IPS-15b (cell line): Measurements from ENCODE around the gene MLXIPL.
"Not testable (repeated sequence)": the region's sequence is repeated elsewhere in the genome, so short reads cannot be mapped to it uniquely, and the experiment has no call there.

Source experiments
- H3K27me3 ChIP-seq: one replicate; pipeline ENCODE4 v1.6.1; 2013; ENCODE audit warnings: low read length; ENCODE audit not compliant: control insufficient read depth, insufficient read depth
- H3K36me3 ChIP-seq: one replicate; pipeline ENCODE4 v1.6.1; 2013; ENCODE audit warnings: low read length; ENCODE audit not compliant: control insufficient read depth, insufficient read depth
- H3K4me1 ChIP-seq: one replicate; pipeline ENCODE4 v1.6.1; 2013; ENCODE audit warnings: mild to moderate bottlenecking, low read length; ENCODE audit not compliant: control insufficient read depth, insufficient read depth
- H3K4me3 ChIP-seq: one replicate; pipeline ENCODE4 v1.5.1; 2013; ENCODE audit warnings: low read depth, low read length
- H3K9ac ChIP-seq: one replicate; pipeline ENCODE4 v1.6.1; 2013; ENCODE audit warnings: low read depth, mild to moderate bottlenecking, low read length
- H3K9me3 ChIP-seq: one replicate; pipeline ENCODE4 v1.6.1; 2013; ENCODE audit warnings: mild to moderate bottlenecking, low read length; ENCODE audit not compliant: control insufficient read depth, insufficient read depth

MLXIPL gene

DNA sequence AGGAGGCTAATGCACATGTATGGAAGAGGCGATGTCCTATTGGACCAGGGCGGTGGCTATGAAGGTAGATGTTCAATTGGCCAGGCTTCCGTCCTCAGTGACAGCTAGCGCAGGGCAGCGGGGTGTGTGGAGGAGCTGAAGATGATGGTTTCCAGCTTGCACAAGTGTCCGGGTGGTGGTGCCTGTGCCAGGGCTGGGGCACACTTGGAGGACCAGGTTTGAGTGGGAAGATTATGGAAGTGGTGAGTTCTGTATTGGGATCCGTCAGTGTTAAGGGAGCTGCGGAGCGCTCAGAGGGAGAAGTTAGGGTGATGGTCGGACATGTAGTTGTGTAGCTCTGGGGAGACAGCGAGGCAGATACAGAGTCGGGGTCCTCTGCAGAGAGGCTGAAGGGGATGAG lies 37.4 kb downstream of the MLXIPL start:
- no peak overlapping the region for H3K4me3 ChIP-seq
- no peaks in the 10 kb centered on the region for H3K4me1 ChIP-seq
- peaks cover 39% of the 10 kb centered on the region for H3K27me3 ChIP-seq
- no peaks in the 10 kb centered on the region for H3K36me3 ChIP-seq
- no peak overlapping the region for H3K9ac ChIP-seq
- H3K9me3 ChIP-seq = no peaks in the 10 kb centered on the region

DNA sequence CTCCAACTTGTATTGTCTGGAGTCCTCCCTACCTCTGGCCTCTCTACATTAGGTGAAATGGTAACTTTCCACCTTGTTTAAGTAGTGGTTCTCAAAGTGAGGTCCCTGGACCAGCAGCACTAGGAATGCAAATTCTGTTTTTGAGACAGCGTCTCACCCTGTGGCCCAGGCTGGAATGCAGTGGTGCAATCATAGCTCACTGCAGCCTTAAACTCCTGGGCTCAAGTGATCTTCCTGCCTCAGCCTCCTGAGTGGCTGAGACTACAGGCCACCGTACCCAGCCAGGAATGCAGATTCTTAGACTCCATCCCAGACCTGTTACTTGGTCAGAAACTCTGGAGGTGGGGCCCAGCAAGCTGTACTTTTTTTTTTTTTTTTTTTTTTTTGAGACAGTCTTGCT lies 39.1 kb downstream of the MLXIPL start:
- no peak overlapping the region for H3K4me3 ChIP-seq
- H3K9me3 ChIP-seq = no peaks in the 10 kb centered on the region
- no peaks in the 10 kb centered on the region for H3K4me1 ChIP-seq
- H3K27me3 ChIP-seq = peaks cover 46% of the 10 kb centered on the region
- H3K36me3 ChIP-seq = no peaks in the 10 kb centered on the region
- H3K9ac ChIP-seq = no peak overlapping the region

DNA sequence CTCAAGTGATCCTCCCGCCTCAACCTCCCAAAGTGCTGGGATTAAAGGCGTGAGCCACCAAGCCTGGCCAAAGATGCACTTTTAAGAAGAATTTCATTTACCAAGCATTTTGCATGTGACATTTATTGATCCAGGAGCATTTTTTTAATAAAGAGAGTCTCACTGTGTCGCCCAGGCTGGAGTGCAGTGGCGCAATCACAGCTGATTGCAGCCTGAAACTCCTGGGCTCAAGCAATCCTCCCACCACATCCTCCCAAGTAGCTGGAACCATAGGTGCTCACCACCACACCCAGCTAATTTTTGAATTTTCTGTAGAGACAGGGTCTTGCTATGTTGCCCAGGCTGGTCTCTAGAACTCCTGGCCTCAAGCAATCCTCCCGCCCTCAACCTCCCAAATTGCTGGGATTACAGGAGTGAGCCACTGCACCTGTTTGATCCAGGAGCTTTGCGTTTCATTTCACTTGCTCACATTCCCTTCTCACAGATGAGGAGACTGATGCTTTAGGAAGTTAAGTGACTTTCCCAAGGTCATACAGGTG lies 41.6 kb downstream of the MLXIPL start:
- Histone ChIP-seq H3K4me1 (no peaks in the 10 kb centered on the region), H3K36me3 (no peaks in the 10 kb centered on the region), H3K27me3 (peaks cover 51% of the 10 kb centered on the region), H3K9ac (no peak overlapping the region), H3K9me3 (no peaks in the 10 kb centered on the region), H3K4me3 (no peak overlapping the region)

DNA sequence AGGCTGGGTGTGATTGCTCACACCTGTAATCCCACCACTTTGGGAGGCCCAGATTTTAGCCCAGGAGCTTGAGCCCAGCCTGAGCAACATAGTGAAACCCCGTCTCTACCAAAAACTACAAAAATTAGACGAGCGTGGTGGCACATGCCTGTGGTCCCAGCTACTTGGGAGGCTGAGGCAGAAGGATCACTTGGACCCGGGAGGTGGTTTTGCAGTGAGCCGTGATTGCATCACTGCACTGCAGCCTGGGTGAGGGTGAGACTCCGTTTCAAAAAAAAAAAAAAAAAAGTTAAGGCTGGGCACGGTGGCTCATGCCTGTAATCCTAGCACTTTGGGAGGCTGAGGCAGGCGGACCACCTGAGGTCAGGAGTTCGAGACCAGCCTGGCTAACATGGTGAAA lies 43.3 kb downstream of the MLXIPL start:
- H3K9ac ChIP-seq, H3K9me3 ChIP-seq, H3K4me3 ChIP-seq, H3K36me3 ChIP-seq, H3K4me1 ChIP-seq: not testable (repeated sequence)
- peaks cover 52% of the 10 kb centered on the region for H3K27me3 ChIP-seq

DNA sequence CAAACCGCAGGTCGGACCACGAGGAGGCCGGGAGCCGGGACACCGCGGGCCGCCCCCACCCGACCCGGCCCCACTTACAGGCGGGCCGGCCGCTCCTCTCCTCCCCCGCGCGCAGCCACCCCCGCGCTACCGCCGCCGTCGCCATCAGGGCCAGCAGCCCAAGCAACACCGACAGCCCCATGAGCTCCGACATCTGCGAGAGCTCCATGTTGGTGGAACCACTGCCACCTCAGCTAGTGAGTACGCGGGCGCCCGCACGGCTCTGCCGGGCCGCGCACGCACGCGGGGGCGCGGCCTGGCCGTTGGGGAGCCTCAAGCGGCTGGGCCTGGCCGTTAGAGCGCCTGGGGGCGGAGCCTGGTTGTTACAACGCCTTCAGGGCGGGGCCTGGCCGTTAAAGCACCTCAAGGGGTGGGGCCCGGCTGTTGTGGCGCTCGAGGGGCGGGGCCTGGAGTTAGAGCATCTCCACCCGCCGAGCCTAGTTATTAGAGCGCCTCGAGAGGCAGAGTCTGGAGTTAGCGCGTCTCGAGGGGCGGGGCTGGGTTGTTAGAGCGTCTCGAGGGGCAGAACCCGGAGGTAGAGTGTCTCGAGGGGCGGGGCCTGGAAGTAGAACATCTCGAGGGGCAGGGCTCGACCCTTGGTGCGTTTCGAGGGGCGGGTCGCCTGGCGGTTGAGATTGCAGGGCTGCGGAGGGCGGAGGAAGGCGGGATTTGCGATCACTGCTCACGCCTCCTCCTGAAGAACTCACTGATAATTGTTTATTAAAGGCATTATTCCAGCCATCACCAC lies 45.8 kb downstream of the MLXIPL start, which contains the start of gene TBL2:
Gene TBL2 (minus strand): TSS at position 238 of the 787 bp plus-strand sequence. CDS start 30 bp downstream, at position 208.
- Histone ChIP-seq H3K9me3 (no peaks in the 10 kb centered on the region), H3K4me3 (peak within 1 kb of the TSS; percentile 79), H3K4me1 (no peaks in the 10 kb centered on the region), H3K36me3 (peaks cover 12% of the 10 kb centered on the region), H3K27me3 (peaks cover 36% of the 10 kb centered on the region), H3K9ac (peak within 1 kb of the TSS; percentile 88)

DNA sequence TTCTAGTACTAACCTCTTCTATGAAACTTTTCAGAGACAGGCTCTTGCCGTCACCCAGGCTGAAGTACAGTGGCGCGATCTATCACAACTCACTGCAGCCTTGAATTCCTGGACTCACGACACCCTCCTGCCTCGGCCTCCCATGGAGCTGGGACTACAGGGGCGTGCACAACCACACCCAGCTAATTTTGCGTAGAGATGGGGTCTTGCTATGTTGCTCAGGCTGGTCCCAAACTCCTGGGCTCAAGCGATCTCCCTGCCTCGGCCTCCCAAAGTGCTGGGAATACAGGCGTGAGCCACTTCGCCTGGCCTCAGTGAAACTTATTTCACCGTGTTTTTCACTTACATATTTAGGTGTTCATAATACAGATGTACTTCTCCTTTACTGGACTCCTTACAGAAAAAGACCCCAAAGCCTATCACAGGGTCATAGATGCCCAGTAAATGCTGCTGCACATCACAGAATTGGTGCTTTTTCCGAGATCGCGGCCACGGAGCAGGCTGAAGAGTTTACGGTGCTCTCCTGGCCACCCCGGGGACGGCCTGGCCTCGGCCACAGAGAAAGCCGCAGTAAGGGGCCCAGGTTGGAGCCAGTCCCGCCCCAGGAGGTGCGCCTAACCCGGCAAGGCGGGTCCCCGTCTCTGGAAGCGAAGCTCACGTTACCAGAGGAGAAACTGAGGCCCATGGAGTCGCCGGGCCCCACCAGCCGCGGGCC lies 46.5 kb downstream of the MLXIPL start:
- Histone ChIP-seq H3K4me1 (no peaks in the 10 kb centered on the region), H3K9me3 (no peaks in the 10 kb centered on the region), H3K4me3 (peak overlapping the region; percentile 79), H3K36me3 (peaks cover 16% of the 10 kb centered on the region), H3K27me3 (peaks cover 29% of the 10 kb centered on the region), H3K9ac (peak overlapping the region; percentile 88)

DNA sequence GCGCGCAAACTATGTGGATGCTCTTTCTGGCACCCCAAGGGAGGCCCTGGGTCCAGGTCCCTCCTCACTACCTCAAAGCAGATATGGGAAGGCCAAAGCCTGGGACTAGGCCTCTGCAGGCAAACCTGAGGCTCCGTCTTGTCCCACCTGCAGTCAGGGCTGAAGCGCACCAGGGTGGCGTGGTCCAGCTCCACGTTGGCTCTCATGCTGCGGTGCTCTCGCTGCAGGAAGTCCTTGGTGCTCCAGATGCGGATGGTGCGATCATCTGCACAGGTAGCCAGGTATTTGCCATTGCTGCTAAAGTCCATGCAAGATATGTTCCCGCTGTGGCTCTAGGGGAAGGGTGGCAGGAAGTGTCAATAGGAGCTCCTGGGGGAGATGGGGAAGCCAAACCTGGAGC lies 50.5 kb downstream of the MLXIPL start:
- H3K27me3 ChIP-seq = peaks cover 7% of the 10 kb centered on the region
- no peak overlapping the region for H3K4me3 ChIP-seq
- no peaks in the 10 kb centered on the region for H3K9me3 ChIP-seq
- H3K9ac ChIP-seq = no peak overlapping the region
- peaks cover 32% of the 10 kb centered on the region for H3K36me3 ChIP-seq
- no peaks in the 10 kb centered on the region for H3K4me1 ChIP-seq

DNA sequence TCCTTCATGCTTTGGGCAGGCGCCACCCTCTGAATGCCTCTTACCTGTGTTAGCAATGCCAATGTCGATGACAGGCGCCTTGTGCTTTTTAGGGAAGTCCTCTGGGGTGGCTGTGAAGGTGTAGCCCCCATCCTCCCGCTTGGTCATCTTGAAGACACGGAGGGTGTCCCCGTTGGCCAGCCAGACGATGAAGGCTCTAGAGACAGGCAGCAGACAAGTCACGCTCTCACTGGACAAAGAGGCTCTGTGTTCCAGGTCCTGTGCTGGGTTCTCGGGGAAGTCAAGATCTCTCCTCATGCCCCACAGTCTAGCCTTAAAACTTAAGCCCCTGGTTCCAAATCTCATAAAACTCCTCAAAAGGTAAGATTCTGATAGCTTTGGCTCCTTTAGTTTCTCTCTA lies 51.0 kb downstream of the MLXIPL start:
- H3K9me3 ChIP-seq = no peaks in the 10 kb centered on the region
- peaks cover 7% of the 10 kb centered on the region for H3K27me3 ChIP-seq
- H3K9ac ChIP-seq = no peak overlapping the region
- H3K4me3 ChIP-seq = no peak overlapping the region
- H3K4me1 ChIP-seq = no peaks in the 10 kb centered on the region
- peaks cover 32% of the 10 kb centered on the region for H3K36me3 ChIP-seq

DNA sequence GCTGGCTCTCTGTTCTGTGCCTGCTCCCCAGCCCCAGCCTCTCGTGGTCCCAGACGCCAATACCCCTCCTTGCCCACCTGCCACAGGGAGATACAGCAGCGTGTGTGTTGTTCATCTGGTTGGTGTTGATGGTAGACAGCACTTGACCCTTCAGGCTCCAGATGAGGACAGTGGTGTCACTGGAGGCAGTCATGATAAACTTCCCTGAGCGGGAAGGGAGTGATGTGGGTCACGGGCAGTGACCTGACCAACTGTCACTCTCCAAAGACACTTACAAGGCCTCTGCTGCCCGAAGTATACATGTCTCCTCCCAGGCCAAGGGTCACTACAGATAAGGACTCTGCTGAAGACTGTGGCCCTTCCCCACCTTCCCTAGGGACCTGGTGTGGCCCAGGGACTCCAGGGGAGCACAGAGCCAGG lies 51.5 kb downstream of the MLXIPL start:
- Histone ChIP-seq H3K4me3 (no peak overlapping the region), H3K36me3 (peaks cover 32% of the 10 kb centered on the region), H3K27me3 (peaks cover 5% of the 10 kb centered on the region), H3K9ac (no peak overlapping the region), H3K9me3 (no peaks in the 10 kb centered on the region), H3K4me1 (no peaks in the 10 kb centered on the region)

DNA sequence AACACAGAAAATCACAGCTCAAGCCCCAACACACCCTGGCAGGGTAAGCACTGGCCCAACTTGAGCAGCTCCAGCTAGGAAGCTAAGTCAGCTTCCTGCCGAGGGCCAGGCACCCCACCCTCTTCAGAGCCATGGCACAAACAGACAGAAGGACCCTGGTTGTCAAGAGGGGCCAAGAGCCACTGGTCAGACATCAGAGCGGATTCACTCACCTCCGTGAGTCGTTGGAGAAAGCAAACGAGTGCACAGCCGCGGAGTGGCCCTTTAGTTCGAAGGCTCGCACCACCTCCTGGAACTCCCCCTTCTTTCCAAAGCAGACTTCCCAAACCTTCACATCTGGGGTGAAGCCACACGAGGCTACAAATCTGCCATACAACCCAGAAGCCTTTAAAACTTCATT lies 53.3 kb downstream of the MLXIPL start:
- H3K9me3 ChIP-seq = no peaks in the 10 kb centered on the region
- peaks cover 32% of the 10 kb centered on the region for H3K36me3 ChIP-seq
- H3K27me3 ChIP-seq = peaks cover 3% of the 10 kb centered on the region
- no peaks in the 10 kb centered on the region for H3K4me1 ChIP-seq
- no peak overlapping the region for H3K4me3 ChIP-seq
- H3K9ac ChIP-seq = no peak overlapping the region

DNA sequence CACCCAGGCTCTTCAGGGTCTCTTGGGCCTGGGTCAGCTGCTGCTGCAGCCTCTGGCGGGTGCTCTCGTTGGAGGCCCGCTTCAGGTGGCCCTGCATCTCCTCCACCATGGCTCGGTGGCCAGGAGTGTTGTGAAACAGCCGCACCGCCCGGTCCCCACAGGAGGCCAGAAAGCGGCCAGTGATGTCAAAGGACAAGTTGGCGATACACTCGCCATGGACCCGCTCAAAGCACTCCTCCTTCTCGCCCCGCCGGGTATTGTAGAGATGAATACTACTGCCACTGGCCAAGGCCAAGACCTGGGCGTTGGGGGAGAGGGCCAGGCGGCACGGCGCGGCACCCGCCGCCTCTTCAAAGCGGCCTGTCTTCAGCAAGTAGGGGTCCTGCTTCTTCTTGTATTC lies 53.8 kb downstream of the MLXIPL start:
- Histone ChIP-seq H3K4me1 (no peaks in the 10 kb centered on the region), H3K36me3 (peaks cover 32% of the 10 kb centered on the region), H3K9me3 (no peaks in the 10 kb centered on the region), H3K27me3 (peaks cover 4% of the 10 kb centered on the region), H3K9ac (no peak overlapping the region), H3K4me3 (no peak overlapping the region)
